ENCODE data around the gene CYP2A6.

DNA sequence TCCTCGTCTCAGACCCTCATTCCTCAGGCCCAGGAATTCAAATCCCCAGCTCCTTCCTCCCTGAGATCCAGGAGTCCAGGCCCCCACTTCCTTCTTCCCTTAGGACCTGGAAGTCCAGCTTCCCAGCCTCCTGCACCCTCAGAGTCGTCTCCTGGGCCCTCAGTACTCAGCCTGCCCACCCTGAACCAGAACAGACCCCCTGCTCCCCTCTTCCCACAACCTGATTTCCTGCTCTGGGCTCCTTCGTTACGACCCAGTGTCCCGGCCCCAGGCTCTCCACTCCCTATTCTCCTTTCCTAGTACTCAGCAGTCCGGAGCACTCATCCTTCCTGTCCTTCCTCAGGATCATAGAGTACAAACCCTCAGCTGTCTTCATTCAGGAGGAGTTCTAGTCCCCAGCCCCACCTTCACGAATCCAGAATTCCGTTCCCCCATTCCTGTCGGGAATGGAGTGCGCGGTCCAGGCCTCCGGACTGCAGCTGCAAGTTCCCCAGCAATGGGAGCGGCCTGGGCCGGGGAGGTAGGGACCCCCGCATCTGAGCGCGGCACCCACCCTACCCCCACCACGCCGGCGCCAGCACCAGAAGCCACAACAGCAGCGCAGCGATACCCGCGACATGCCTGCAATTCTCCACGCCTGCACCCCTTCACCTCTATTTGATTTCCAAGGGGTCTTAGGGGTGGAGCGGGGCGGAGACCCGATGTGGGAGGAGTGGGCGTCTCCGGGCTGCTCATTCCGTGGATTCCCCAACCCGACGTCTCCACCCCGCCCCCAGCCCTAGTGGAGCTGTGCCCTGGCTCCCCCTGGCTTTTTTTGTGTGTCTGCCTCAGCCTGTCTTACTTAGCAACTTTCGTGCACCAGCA lies 38.5 kb downstream of the CYP2A6 start:
- TF ChIP-seq POLR2A (IDR thresholded peaks at IDR 0.05), result no peak
- TF ChIP-seq, protein P1, sequence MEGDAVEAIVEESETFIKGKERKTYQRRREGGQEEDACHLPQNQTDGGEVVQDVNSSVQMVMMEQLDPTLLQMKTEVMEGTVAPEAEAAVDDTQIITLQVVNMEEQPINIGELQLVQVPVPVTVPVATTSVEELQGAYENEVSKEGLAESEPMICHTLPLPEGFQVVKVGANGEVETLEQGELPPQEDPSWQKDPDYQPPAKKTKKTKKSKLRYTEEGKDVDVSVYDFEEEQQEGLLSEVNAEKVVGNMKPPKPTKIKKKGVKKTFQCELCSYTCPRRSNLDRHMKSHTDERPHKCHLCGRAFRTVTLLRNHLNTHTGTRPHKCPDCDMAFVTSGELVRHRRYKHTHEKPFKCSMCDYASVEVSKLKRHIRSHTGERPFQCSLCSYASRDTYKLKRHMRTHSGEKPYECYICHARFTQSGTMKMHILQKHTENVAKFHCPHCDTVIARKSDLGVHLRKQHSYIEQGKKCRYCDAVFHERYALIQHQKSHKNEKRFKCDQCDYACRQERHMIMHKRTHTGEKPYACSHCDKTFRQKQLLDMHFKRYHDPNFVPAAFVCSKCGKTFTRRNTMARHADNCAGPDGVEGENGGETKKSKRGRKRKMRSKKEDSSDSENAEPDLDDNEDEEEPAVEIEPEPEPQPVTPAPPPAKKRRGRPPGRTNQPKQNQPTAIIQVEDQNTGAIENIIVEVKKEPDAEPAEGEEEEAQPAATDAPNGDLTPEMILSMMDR (IDR thresholded peaks at IDR 0.05), result no peak
- TF ChIP-seq EP300 (IDR thresholded peaks at IDR 0.05), result no peak
